Muscle of leg (tissue), 16 donors: ENCODE results near the gene DNA2. TPM values are rescaled to one million over a fixed set of nuclear protein-coding genes. Genes with fewer than 3 reads are reported as not detected.
"Not testable (repeated sequence)": the region's sequence is repeated elsewhere in the genome, so short reads cannot be mapped to it uniquely, and the experiment has no call there.

Experiments used
- DNase-seq: peaks from one replicate; pipeline ENCODE4 v3.0.0; 2013
- H3K27ac ChIP-seq: one replicate; pipeline ENCODE4 v1.5.1; 2013; ENCODE audit warnings: mild to moderate bottlenecking, low read length, control low read depth
- H3K27me3 ChIP-seq: one replicate; pipeline ENCODE4 v1.6.1; 2013; ENCODE audit warnings: low read length; ENCODE audit not compliant: control insufficient read depth, insufficient read depth
- H3K36me3 ChIP-seq: one replicate; pipeline ENCODE4 v1.6.1; 2013; ENCODE audit warnings: low read length; ENCODE audit not compliant: control insufficient read depth, insufficient read depth
- H3K4me1 ChIP-seq: one replicate; pipeline ENCODE4 v1.6.1; 2013; ENCODE audit warnings: low read length; ENCODE audit not compliant: control insufficient read depth, insufficient read depth
- H3K4me3 ChIP-seq: one replicate; pipeline ENCODE4 v1.5.1; 2013; ENCODE audit warnings: low read length, control low read depth
- H3K9me3 ChIP-seq: replicated peaks from 2 replicates; pipeline ENCODE4 v1.6.1; 2013; ENCODE audit warnings: low read depth, low read length; ENCODE audit not compliant: control insufficient read depth
- WGBS: methylation state at CpG from one replicate; pipeline ENCODE4 v1.1.5; 2013; ENCODE audit warnings: missing lambda C conversion rate; ENCODE audit not compliant: insufficient coverage; 5-methylcytosine and 5-hydroxymethylcytosine counted together
- long read RNA-seq, 11 donors: transcript quantifications; one replicate each; lab custom pipeline, GENCODE V29; 2026
- polyA plus RNA-seq, 8 donors: library from polyadenylated mRNA; unstranded; fragments of 120-200 nt; gene quantifications; one replicate each; pipeline versions ENCODE4 v1.2.1 to v1.2.3, GENCODE V29; 2013; ENCODE audit warnings: inconsistent platforms in 1 of 8, low replicate concordance in 1 of 8; ENCODE audit not compliant: insufficient read length in 8 of 8, insufficient read depth in 1 of 8
- total RNA-seq: library from RNA; stranded (reverse); fragments of 120-200 nt; gene quantifications from one replicate; pipeline ENCODE4 v1.2.4, GENCODE V29; 2013

The DNA2 gene
- total RNA-seq, result 9.0 TPM
- polyA plus RNA-seq, result 1 to 10 TPM; 3.7 to 7.3 (median 5.2) TPM
- long read RNA-seq, donor 1, result 0 reads
- long read RNA-seq, donor 2, result 0 reads
- long read RNA-seq, donor 3, result 0 reads
- long read RNA-seq, donor 4, result 0 reads
- long read RNA-seq, donor 5, full-length matches to known transcripts, result 1 of 1 reads
- long read RNA-seq, donor 5, partial matches to known transcripts, result 0 of 1 reads
- long read RNA-seq, donor 5, other reads (novel, unspliced or antisense), result 0 of 1 reads
- long read RNA-seq, donor 6, result 0 reads
- long read RNA-seq, donor 7, result 0 reads
- long read RNA-seq, donor 8, result 0 reads
- long read RNA-seq, donor 9, result 0 reads
- long read RNA-seq, donor 10, result 0 reads
- long read RNA-seq, donor 11, result 0 reads

GRCh38 chr10:68471586-68472408 lies at the start of gene DNA2:
DNA2 (minus strand) TSS chr10:68471973; CDS start chr10:68471864, 109 bp downstream.
- Histone ChIP-seq H3K27ac (peak within 1 kb of the TSS; percentile 76), H3K4me1 (peaks cover 13% of the 10 kb centered on the region), H3K4me3 (peak within 1 kb of the TSS; percentile 85), H3K9me3 (no peaks in the 10 kb centered on the region), H3K36me3 (peaks cover 5% of the 10 kb centered on the region), H3K27me3 (no peaks in the 10 kb centered on the region)
- DNase-seq, result peak; percentile 83
- WGBS, result 2% methylated on average over 45 of the region's 46 CpGs

DNA sequence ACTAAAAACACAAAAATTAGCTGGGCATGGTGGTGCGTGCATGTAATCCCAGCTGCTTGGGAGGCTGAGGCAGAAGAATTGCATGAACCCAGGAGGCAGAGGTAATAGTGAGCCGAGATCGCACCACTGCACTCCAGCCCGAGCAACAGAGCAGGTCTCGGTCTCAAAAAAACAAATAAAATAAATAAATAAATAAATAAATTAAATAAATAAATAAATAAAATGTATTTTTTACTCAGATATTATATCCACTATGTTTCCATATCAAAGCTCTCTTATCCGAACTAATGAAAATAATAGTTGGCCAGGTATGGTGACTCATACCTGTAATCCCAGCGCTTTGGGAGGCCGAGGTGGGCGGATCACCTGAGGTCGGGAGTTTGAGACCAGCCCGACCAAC lies 46.8 kb upstream of the DNA2 start:
- not testable (repeated sequence) for DNase-seq, H3K9me3 ChIP-seq, H3K4me1 ChIP-seq, H3K36me3 ChIP-seq, H3K27ac ChIP-seq, H3K27me3 ChIP-seq, H3K4me3 ChIP-seq
- 100% methylated on average over 1 of the region's 11 CpGs for WGBS

DNA sequence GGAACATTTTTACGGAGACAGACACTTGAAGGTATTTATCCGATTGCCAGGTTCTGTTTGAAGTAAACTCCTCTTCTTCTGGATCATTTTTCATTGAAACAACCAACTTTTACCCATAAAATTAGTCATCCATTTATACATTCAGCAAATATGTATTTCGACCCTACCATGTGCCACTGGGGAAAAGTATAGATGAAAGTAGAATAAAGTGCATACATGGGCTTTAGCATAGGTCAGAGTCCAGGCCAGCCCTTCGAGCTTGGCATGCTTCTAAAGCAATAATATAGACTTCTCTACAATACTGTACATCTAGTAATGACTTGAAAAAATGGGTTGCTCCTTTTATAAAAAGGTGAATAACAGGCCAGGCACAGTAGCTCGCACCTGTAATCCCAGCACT lies 45.4 kb upstream of the DNA2 start:
- 100% methylated on average over 1 of the region's 5 CpGs for WGBS
- no peak for DNase-seq
- Histone ChIP-seq H3K27ac (no peak overlapping the region), H3K36me3 (peaks cover 8% of the 10 kb centered on the region), H3K27me3 (no peaks in the 10 kb centered on the region), H3K4me1 (no peaks in the 10 kb centered on the region), H3K4me3 (no peak overlapping the region), H3K9me3 (no peaks in the 10 kb centered on the region)

DNA sequence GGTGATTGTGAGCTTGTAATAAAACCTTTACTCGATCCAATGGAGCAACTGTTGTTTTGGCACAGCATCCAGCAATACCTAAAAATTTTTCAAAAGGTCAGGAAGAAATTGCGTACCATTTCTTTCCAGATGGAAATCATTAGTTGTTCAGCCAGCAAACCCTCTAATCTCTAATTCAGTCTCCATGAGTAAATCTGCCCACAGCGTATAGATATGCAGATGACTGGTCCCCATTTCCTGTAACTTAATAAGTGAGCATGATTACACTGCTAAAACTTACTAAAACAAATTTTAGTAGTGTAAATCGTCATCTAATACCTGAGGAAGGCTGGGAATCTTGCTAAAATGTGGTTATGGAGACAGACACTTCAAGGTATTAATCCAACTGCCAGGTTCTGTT lies 45.0 kb upstream of the DNA2 start:
- Histone ChIP-seq H3K4me1 (no peaks in the 10 kb centered on the region), H3K9me3 (no peaks in the 10 kb centered on the region), H3K36me3 (peaks cover 5% of the 10 kb centered on the region), H3K27me3 (no peaks in the 10 kb centered on the region), H3K27ac (no peak overlapping the region), H3K4me3 (no peak overlapping the region)
- no CpG with 5 or more reads among the region's 4 CpGs for WGBS
- no peak for DNase-seq

GRCh38 chr10:68516216-68516615 lies 44.4 kb upstream of the DNA2 start:
- not testable (repeated sequence) for H3K27ac ChIP-seq, H3K4me1 ChIP-seq, H3K36me3 ChIP-seq, H3K27me3 ChIP-seq, H3K9me3 ChIP-seq, H3K4me3 ChIP-seq, DNase-seq
- WGBS, result no CpG with 5 or more reads among the region's 2 CpGs

DNA sequence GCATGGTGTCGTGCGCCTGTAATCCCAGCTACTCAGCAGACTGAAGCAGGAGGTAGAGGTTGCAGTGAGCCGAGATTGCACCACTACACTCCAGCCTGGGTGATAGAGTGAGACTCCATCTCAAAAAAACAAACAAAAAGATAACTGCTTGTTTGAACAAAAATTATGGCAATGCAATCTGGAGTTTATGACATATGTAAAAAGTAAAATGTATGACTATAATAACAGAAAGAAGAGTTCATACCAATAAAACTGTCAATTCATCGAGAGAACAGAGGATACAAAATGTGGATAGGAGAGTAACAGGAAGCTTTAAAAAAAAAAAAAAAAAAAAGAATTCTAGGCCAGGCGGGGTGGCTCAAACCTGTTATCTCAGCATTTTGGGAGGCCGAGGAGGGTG lies 36.3 kb upstream of the DNA2 start:
- peaks cover 10% of the 10 kb centered on the region for H3K36me3 ChIP-seq
- H3K4me3 ChIP-seq, result no peak overlapping the region
- no peak overlapping the region for H3K27ac ChIP-seq
- H3K27me3 ChIP-seq, result no peaks in the 10 kb centered on the region
- no CpG with 5 or more reads among the region's 6 CpGs for WGBS
- no peaks in the 10 kb centered on the region for H3K4me1 ChIP-seq
- H3K9me3 ChIP-seq, result no peaks in the 10 kb centered on the region
- no peak for DNase-seq

DNA sequence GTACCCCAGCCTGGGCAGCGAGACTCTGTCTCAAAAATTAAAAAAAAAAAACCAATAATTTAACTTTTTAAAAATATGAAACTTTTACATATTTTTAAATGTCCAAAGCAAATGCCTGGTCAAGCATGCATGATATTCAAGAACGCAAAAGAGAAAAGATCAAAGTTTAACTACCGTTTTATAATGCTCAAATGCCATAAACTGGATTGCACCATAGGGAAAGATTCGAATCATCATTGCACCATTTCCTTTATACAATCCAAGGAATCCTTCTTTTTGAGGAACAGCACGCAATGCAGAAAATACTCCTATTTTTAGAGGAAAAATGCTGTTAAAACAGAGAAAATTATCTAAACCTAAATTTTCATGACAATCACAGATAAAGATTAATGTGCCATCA lies 34.6 kb upstream of the DNA2 start:
- no peak overlapping the region for H3K27ac ChIP-seq
- no peaks in the 10 kb centered on the region for H3K4me1 ChIP-seq
- H3K36me3 ChIP-seq, result peaks cover 12% of the 10 kb centered on the region
- H3K27me3 ChIP-seq, result no peaks in the 10 kb centered on the region
- no peak for DNase-seq
- H3K9me3 ChIP-seq, result no peaks in the 10 kb centered on the region
- H3K4me3 ChIP-seq, result no peak overlapping the region
- WGBS, result no CpG with 5 or more reads among the region's 5 CpGs

DNA sequence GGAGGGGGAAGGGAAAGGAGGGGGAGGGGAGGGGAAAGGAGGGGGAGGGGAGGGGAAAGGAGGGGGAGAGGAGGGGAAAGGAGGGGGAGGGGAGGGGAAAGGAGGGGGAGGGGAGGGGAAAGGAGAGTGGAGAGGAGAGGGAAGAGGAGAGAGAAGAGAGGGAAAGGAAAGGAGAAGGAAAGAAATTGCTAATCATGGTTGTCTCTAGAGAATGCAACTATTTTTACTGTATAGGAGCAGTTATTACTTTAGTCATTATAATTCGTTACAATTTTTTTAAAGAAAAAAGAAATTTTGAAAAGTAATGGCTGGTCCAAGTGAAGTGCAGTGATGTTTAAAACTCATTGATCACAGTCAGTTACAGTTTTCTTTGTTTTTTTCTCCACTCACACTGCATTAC lies 31.1 kb upstream of the DNA2 start:
- DNase-seq, result no peak
- Histone ChIP-seq H3K27ac (no peak overlapping the region), H3K4me1 (no peaks in the 10 kb centered on the region), H3K4me3 (no peak overlapping the region), H3K36me3 (peaks cover 37% of the 10 kb centered on the region), H3K27me3 (no peaks in the 10 kb centered on the region), H3K9me3 (no peaks in the 10 kb centered on the region)
- WGBS, result no CpG with 5 or more reads among the region's 1 CpG

- no peak overlapping the region for H3K4me3 ChIP-seq
- peak; percentile 70 for DNase-seq
- no peaks in the 10 kb centered on the region for H3K9me3 ChIP-seq
- peaks cover 37% of the 10 kb centered on the region for H3K36me3 ChIP-seq
- H3K27ac ChIP-seq, result no peak overlapping the region
- H3K27me3 ChIP-seq, result no peaks in the 10 kb centered on the region
- H3K4me1 ChIP-seq, result no peaks in the 10 kb centered on the region
- 51% methylated on average over 4 of the region's 7 CpGs for WGBS
Measured at GRCh38 chr10:68501691-68502090, 29.9 kb upstream of the DNA2 start.

- Histone ChIP-seq H3K27me3 (no peaks in the 10 kb centered on the region), H3K36me3 (peaks cover 31% of the 10 kb centered on the region), H3K27ac (no peak overlapping the region), H3K4me3 (no peak overlapping the region), H3K4me1 (no peaks in the 10 kb centered on the region), H3K9me3 (no peaks in the 10 kb centered on the region)
- no CpG with 5 or more reads among the region's 6 CpGs for WGBS
- DNase-seq, result no peak
Measured at GRCh38 chr10:68499544-68499943, 27.8 kb upstream of the DNA2 start.
